AG04450 (cell line): ENCODE results near the gene EPN1. TPM values are rescaled to one million over a fixed set of nuclear protein-coding genes. Genes with fewer than 3 reads are reported as not detected.

ENCODE experiments used
- CTCF ChIA-PET: fragments of 300-600, 350-600 bp; formaldehyde crosslinking; extraction: SDS; loops from one replicate; lab custom pipeline; 2022; ENCODE audit warnings: antibody characterized with exemption, inconsistent platforms; lab: Charles Lee
- POLR2A ChIA-PET: fragments of 350-600 bp; formaldehyde crosslinking; extraction: SDS; loops from one replicate; lab custom pipeline; 2021; ENCODE audit warnings: antibody characterized with exemption, inconsistent platforms; lab: Yijun Ruan, JAX
- DNase-seq: peaks from one replicate; pipeline ENCODE4 v3.0.0-alpha.2; 2011; ENCODE audit warnings: low read depth, low spot score
- H3K27ac ChIP-seq: one replicate; pipeline ENCODE4 v1.5.1; 2012; ENCODE audit warnings: low read depth, low read length, control low read depth
- H3K27me3 ChIP-seq: one replicate; pipeline ENCODE4 v1.6.0; 2012; ENCODE audit warnings: low read length; ENCODE audit not compliant: control insufficient read depth, insufficient read depth
- H3K4me3 ChIP-seq: 2 replicates; pipeline ENCODE4 v1.5.1; 2011; ENCODE audit warnings: mild to moderate bottlenecking, low read depth, low read length, control low read depth
- H3K9me3 ChIP-seq: 2 replicates; pipeline ENCODE4 v1.5.1; 2012; ENCODE audit warnings: low read length; ENCODE audit not compliant: control insufficient read depth, insufficient read depth
- polyA plus RNA-seq: library from polyadenylated mRNA; depleted of rRNA; stranded (reverse); fragments of >200 nt; gene quantifications from 2 replicates; pipeline ENCODE4 v1.2.3, GENCODE V29; 2011
- TF ChIP-seq, protein P1 (sequence below): IDR thresholded peaks from 2 replicates; pipeline ENCODE4 v1.5.1; 2011; ENCODE audit warnings: low read depth, low read length, control low read depth, inconsistent platforms

EPN1 gene
- polyA plus RNA-seq, 1 experiment: 32.1 TPM

DNA sequence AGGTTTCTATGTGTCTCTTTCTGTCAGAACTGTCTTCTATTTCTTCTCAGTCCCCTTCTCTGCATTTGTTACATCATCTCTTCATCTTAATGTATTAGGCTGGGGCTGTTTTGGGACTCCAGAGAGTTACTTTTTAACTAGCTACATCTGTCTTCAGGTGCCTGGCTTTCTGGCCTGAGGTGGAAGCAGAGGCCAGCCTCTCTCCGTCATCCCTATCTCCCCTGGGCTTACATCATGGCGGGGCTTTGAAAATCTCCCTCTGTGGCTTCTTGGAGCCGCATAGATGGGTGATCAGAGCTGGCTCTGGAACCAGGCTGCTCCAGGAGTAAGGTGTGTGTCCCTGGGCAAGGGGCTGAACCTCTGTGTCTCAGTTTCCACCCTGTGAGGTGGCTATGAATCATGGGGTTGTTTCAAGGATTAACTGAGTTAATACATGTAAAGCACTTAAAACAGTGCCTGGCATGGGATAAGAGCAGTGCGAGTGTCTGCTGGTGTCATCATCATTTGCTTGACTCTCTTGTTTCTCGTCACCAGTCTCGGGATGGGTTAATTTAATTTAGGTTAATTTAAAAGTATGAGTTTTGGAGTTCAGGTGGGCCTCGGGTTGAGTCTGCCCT lies 2.0 kb downstream of the EPN1 start:
- TF ChIP-seq, protein P1, sequence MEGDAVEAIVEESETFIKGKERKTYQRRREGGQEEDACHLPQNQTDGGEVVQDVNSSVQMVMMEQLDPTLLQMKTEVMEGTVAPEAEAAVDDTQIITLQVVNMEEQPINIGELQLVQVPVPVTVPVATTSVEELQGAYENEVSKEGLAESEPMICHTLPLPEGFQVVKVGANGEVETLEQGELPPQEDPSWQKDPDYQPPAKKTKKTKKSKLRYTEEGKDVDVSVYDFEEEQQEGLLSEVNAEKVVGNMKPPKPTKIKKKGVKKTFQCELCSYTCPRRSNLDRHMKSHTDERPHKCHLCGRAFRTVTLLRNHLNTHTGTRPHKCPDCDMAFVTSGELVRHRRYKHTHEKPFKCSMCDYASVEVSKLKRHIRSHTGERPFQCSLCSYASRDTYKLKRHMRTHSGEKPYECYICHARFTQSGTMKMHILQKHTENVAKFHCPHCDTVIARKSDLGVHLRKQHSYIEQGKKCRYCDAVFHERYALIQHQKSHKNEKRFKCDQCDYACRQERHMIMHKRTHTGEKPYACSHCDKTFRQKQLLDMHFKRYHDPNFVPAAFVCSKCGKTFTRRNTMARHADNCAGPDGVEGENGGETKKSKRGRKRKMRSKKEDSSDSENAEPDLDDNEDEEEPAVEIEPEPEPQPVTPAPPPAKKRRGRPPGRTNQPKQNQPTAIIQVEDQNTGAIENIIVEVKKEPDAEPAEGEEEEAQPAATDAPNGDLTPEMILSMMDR: no peak
- CTCF ChIA-PET: interaction anchor here (1.1 kb wide), 1 partner anchor 23 kb away, joined by 3 read pairs; no protein-coding TSS in a partner anchor
- H3K4me3 ChIP-seq: peak overlapping the region; percentile 5
- POLR2A ChIA-PET: no interaction called here
- H3K9me3 ChIP-seq: no peaks in the 10 kb centered on the region; the same call in 1 of the 2 replicates
- DNase-seq: no peak
- H3K27me3 ChIP-seq: no peaks in the 10 kb centered on the region
- H3K27ac ChIP-seq: no peak overlapping the region

DNA sequence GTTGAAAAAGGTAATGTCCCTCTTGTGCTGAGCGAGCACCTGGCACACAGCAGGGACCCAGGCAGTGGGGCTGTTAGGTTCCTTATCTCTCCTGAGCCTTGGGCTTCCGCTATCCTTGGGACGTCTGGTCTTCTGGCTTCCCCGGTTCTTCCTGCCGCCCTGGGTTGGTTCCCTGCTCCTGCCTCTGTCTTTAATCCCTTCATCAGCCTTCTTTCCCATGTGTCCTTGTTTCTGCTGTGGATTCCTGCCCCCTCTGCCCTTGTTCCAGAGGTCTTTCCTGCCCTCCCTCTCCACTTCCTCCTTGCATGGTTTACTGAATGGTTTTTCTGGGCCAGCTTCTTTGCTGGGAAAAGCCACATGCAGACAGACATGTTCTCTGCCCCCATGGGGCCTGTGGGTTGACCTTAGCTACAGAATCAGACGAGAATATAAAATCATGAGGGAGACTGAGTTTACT lies 2.6 kb downstream of the EPN1 start:
- peak overlapping the region; percentile 11 for H3K27ac ChIP-seq
- POLR2A ChIA-PET: no interaction called here
- TF ChIP-seq, protein P1: no peak
- no peak overlapping the region for H3K4me3 ChIP-seq
- no peak for DNase-seq
- H3K9me3 ChIP-seq: no peaks in the 10 kb centered on the region; the same call in 1 of the 2 replicates
- CTCF ChIA-PET: no interaction called here
- no peaks in the 10 kb centered on the region for H3K27me3 ChIP-seq

DNA sequence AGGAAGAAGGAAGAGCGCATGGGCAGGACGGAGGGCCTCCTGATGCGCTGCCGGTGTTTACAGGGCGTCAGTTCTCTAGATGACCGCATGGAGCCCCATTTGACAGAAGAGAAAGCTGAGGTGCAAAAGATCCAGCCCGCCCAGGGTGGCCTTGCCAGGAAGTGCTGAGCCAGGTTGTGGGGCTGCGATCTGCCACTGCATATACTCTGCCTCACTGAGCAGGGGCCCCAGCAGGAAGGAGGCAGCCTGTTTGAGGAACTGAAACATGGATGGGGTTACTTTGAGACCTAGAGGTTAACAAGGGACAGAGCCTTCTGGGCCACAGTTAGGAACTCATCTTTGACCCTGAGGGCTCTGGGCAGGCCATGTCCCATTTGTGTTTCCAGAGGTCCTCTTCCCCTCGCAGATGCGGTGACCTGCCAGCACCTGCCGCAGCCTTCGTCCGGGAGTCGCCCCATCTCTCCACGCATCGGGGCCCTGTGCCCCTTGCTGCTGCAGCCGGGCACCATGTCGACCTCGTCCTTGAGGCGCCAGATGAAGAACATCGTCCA lies 3.2 kb downstream of the EPN1 start:
- ChIA-PET CTCF (no interaction called here), POLR2A (no interaction called here)
- H3K27ac ChIP-seq: peak overlapping the region; percentile 11
- no peak for DNase-seq
- no peak overlapping the region for H3K4me3 ChIP-seq
- TF ChIP-seq, protein P1: no peak
- no peaks in the 10 kb centered on the region; the same call in 1 of the 2 replicates for H3K9me3 ChIP-seq
- no peaks in the 10 kb centered on the region for H3K27me3 ChIP-seq

DNA sequence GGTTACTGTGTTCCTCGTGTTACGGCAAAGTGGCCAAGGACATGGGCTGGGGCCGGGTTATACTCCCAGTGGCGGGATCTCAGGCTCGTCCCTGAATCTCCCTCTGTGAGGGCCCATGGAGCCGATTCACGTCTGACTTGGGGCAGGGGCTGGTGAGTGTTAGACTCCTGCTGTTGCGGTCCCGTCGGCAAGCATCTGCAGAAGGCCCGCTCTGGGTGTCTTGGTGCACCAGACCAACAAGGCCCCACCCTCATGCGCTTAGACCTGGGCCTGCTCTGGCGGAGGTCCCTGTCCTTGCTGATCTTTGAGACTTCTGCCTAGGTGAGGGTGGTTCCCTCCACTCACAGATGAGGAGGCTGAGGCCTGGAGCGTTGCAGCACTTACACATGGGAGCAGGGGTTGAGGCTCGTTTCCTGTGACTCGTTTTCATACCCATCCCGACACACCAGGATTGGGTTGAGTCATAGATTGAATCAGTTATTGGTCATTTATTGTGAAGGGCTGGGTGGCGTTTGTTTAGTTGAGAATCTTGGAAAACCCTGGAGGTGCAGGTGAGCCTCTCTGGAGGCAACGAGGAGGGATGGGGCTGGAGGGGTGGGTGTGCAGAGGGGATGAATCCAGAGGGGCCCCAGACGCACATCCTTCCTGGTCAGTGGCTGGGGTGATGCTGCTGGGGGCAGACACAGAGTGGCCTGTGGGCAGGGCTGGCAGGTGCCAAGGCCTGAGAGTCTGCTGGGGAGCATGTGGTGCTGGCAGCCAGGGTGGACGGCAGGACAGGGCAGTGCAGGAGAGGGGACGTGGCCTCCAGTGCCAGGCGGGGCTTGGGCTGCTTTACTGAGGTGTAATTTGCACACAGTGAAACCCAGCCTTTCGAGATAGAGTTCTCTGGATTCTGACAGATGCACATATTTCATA lies 4.6 kb downstream of the EPN1 start:
- ChIA-PET POLR2A (no interaction called here), CTCF (no interaction called here)
- Histone ChIP-seq H3K9me3 (no peaks in the 10 kb centered on the region; the same call in 1 of the 2 replicates), H3K27ac (no peak overlapping the region), H3K4me3 (no peak overlapping the region), H3K27me3 (no peaks in the 10 kb centered on the region)
- DNase-seq: no peak
- TF ChIP-seq, protein P1: no peak
